NOMO-1 (cell line): Measurements from ENCODE around the gene TIMELESS.
"Not testable (repeated sequence)": the region's sequence is repeated elsewhere in the genome, so short reads cannot be mapped to it uniquely, and the experiment has no call there.

Experiments
- DNase-seq, 2 experiments: peaks; one replicate each; lab custom pipeline; 2025; ENCODE audit not compliant: unreplicated experiment in 2 of 2; lab: John Stamatoyannopoulos, UW

The TIMELESS gene

DNA sequence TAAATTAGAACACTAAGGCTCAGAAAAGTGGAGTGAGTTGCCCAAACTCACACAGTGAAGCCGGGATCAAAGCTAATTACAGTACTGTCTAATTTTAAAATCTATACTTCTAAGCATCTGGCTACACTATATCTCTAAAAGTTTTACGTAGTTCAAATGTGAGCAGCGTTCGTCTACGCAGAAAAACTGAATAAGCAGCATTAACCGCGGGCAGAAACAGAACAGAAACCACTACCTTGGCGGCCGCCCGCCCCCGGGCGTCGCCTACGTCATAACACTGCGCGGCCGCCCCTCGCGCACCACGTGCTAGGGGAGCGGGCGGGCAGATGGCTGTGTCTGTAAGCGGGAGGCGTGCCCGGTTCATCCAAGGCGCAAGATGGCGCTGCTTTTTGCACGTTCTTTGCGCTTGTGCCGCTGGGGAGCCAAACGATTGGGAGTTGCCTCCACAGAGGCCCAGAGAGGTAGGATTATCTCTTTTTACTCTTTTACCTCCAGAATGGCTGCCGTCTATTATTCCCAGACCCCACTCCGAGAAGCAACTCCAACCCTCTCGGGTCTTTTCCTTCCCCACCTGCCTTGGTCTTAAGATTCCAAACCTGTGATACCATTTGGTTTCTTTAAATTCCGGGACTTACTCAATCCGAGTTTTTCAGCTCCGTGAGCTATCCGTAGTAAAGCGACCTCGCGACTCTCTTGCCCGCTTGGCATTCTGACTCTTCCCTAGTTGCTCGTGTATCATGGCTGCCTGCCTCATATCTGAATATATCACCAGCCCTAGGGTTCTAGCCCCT, 19.2 kb upstream of the TIMELESS start, which contains the start of gene SPRYD4:
Gene SPRYD4 (plus strand): TSS at position 363 of the 791 bp plus-strand sequence. CDS start 14 bp downstream, at position 377.
- peak; percentile 93 to 98 for DNase-seq

DNA sequence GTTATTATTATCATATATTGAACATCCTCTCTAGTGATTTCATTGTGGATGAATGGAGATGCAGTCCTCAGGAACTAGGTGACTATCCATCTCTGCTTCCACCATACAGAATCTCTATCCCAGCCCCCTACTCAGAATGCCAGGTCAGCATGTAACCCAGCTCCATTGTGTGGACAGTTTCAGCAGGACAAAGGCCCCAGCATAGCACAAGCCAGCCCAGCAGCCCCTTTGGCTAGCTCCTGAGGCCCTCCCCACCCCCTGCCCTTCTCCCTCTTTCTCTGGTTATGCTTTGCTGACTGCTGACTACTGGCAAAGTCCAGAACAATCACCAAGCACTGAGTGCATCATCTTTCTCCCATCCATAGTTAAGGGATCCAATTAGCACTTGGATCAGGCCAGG, 13.3 kb upstream of the TIMELESS start:
- DNase-seq, result no peak

DNA sequence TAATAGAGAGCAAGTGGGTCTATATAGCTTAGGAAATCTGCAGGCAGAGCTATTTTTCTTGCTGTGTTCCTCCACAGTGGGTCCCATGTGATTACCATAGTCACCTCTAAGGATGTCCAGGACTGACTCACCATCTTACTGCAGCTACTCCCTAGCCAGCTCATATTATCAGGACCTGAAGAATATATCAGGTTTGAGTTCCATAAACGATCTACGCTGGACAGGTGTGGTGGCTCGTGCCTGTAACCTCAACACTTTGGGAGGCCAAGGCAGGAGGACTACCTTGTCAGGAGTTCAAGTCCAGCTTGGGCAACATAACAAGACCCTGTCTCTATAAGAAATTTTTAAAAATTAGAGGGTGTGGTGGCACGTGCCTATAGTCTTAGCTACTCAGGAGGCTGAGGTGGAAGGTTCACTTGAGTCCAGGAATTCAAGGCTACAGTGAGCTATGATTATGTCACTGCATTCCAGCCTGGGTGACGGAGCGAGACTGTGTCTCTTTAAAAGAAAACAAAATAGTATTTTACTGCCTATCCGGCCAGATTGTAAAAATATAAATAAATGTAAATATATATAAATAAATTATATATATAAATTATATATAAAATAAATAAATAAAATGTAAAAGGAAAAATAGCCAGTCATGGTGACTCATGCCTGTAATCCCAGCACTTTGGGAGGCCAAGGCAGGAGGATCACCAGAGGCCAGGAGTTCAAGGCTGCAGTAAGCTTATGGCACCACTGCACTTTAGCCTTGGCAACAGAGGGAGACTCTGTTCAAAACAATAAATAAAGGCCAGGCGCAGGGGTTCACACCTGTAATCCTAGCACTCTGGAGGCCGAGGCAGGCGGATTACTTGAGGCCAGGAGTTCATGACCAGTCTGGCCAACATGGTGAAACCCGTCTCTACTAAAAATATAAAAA, 12.3 kb upstream of the TIMELESS start:
- no peak for DNase-seq

DNA sequence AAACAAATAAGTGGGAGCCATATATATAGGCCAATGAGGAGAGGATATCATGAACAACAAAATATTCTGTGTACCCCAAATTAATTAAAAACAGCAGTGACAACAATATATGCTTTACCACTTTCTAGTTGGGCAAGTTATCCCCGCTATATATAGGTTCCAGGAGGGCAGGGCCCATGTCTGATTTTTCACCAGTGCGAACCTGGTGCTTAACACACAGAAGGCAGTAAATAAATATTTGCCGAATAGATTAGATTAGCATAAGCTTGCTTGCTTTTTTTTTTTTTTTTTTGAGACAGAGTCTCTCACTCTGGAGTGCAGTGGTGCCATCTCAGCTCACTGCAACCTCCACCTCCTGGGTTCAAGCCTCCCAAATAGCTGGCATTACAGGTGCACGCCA, 8.6 kb upstream of the TIMELESS start:
- DNase-seq, result no peak

DNA sequence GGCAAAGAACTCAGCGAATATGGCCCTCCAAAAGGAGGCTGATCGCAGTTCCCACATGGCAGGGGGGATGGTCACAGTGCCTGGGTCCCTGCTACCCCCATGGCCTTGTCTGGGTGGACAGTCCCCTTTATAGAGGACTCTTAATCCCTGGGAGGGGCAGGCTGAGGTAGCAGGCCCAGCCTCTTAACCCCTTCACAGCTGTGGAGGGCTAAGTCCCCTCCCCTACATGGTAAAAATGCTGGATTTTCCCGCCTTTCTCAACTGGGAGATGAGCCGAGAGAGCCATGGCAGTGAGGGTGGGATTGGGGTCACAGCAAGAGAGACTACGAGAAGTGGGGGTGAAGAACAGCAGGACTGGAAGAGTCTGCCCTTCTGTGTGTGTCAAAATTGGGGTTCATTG, 5.3 kb upstream of the TIMELESS start, which contains the start of gene MIP:
Gene MIP (minus strand): TSS at position 101 of the 400 bp plus-strand sequence. CDS start 44 bp downstream, at position 57.
- DNase-seq, result no peak

DNA sequence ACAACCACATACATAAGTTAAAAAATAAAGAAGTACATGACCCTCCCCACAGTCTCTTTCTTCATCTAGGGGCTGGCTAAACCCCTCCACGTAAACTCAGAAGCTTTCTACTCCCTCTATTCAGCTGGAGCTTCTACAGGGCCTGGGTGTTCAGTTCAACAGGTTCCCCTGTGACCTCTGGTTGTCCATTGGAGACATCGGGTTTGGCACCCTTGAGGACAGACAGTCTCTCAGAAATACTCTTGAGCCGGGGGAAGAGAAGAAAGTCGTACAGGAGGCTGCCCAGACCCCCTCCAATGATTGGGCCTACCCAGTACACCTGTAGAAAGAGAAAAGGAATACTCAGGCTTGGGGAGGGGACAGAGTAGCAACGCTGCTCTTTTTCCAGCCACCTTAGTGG, 1.9 kb upstream of the TIMELESS start:
- no peak for DNase-seq

DNA sequence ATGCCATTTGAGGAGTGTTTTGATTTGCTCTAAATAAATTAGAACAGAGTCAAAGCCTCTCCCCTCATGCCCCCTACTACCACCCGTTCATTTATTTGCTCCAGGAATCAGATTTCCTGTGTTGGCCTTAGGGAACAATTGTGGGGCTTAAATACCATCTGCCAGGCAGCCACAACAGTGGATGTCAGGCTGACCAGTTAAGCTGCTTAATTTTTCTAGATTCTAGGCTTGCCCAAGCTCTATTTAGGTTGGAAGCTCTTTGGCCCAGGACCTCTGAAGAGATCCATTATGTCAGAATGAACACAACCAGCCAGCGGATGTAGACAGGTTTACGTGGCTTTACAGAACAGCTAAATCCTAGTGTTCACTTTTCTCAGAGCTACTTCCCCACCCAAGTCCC, 1.0 kb upstream of the TIMELESS start:
- DNase-seq, result no peak

GRCh38 chr12:56449622-56449984, 377 bp upstream of the TIMELESS start:
- no peak for DNase-seq

- not testable (repeated sequence) for DNase-seq
Observed at GRCh38 chr12:56443208-56443607, 6.0 kb downstream of the TIMELESS start.

DNA sequence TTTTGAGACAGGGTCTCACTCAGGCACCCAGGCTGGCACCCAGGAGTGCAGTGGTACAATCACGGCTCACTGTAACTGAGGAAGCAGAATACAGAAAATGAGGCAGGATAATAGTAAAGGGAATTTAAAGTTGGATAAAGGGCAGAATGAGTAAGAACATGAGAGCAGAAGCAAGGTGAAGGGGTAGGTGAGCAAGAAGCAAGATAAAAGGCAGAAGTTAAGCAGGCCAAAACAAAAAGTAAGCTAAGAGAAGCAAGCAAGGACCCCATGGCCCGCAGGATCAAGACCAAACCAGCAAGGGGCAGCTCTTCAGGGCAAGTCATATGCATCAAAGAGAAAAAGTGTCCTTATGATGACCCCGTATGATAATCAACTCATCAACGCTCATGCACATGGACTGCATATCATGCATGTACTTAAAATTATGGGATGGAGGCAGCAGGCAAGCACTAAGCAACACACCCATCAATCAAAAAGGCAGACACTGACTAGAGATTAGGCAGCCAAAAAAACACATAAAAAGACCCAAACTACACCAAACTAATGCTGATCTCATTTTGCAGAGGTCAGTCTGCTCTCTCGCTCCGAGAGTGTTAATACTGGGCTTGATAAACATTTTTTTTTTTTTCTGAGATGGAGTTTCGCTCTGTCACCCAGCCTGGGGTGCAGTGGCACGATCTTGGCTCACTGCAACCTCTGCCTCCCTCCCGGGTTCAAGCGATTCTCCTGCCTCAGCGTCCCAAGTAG, 11.6 kb downstream of the TIMELESS start:
- no peak for DNase-seq

DNA sequence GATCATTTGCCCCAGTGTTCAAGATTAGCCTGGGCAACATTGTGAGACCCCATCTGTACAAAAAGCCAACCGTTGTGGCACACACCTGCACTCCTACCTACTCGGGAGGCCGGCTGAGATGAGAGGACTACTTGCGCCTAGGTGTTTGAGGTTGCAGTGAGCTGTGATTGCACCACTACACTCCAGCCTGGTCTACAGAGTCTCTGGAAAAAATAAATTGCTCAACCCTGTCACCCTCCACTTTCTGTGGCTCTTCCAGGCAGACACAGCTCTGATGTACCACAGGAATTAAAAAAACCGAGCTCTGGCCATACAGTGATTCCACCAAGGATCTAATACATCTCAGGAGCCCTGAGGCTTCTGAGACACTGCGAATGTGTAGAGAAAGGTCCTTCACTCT, 14.4 kb downstream of the TIMELESS start:
- no peak for DNase-seq

DNA sequence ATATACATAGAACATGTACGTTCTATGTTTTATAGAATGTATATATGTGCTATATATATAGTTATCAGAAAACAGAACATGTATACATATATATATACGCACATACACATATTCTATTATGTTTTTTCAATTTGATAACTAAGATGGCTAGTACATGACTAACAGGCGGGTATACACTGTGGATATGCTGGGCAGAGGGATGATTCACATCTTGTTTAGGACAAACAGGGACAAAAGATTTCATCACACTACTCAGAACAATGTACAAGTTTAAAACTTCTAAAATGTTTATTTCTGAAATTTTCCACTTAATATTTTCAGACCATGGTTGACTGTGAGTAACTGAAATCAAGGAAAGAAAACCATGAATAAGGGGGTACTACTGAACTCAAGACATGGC, 17.4 kb downstream of the TIMELESS start:
- DNase-seq, result no peak

- DNase-seq, result no peak
Observed at GRCh38 chr12:56431288-56431687, 17.9 kb downstream of the TIMELESS start.

DNA sequence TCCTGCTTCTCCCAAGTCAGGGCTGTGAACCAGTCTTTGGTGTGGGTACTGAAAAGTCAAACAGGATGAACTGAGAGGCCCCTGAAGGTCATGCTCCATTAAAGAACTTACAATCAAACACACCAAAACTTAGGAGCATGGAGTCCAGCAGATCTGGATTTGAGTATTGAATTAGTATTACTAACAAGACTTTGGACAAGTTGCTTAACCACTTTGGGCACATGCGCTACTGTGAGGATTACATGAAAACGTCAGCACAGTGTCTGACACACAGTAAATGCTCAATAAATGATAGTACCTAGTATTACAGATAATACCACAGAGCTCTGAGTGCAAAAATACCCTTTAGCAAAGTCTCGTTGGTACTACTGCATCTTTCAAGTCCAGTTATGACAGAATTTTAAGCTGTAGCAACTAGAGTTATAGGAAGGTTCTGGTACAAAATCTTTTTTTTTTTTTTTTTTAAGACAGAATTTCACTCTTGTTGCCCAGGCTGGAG, 23.2 kb downstream of the TIMELESS start:
- DNase-seq, result no peak

GRCh38 chr12:56425193-56425592, 24.0 kb downstream of the TIMELESS start:
- DNase-seq, result no peak

DNA sequence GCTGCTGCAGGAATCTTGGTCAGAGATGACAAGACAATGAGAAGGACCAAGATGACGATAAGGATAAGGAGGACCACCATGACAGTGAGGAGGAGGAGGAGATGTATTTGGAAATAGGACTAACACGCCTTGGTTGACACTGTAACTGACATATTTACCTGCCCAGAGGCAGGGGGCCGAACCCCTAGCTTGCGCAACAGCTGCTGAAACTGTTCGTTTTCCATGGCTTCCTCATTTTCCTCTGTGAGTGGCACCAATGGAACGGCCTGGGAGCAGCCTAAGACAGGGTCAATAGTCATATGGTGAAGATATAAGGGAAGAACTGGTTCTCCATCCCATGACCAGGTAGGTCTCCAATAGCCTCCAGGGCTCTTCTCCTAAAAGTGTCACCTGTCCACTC, 28.8 kb downstream of the TIMELESS start:
- DNase-seq, result no peak

DNA sequence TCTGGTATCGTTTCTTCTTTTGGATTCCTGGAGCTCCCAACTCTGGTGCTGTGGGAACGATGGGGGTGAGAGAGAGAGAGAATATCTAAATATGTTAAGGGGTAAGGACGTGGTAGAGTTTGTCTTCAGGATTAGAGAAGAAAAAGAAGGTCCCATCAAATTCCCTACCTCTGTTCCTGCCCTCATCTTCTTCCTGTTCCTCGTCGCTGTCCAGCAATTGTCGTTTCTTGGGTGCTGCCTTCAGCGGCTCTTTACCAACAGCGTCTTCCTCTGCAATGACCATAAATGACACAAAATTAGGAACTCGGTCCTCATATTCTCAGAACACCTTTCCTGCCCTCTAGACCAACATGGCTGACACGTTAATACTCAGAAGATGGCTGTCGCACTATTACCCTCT, 31.5 kb downstream of the TIMELESS start:
- DNase-seq, result no peak

DNA sequence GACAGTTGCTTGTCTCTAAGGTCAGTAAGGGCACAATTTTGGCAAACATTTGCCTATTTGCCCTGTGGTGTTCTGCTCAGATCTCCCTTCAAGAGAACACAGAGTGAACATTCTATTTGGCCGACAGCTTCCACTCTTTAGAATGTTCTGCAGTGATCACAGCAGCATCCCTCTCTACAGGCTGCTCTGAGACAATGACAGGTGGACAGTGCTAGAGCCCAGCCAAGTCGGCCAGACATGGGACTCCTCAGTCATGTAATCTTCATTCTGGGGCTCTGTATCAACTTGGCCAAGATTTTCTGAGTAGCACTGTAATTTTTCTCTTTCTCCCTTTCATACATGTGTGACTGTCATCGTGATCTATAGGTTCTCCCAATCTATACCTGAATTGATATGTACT, 34.8 kb downstream of the TIMELESS start:
- DNase-seq, result no peak

GRCh38 chr12:56413392-56413791, 35.8 kb downstream of the TIMELESS start:
- no peak for DNase-seq

DNA sequence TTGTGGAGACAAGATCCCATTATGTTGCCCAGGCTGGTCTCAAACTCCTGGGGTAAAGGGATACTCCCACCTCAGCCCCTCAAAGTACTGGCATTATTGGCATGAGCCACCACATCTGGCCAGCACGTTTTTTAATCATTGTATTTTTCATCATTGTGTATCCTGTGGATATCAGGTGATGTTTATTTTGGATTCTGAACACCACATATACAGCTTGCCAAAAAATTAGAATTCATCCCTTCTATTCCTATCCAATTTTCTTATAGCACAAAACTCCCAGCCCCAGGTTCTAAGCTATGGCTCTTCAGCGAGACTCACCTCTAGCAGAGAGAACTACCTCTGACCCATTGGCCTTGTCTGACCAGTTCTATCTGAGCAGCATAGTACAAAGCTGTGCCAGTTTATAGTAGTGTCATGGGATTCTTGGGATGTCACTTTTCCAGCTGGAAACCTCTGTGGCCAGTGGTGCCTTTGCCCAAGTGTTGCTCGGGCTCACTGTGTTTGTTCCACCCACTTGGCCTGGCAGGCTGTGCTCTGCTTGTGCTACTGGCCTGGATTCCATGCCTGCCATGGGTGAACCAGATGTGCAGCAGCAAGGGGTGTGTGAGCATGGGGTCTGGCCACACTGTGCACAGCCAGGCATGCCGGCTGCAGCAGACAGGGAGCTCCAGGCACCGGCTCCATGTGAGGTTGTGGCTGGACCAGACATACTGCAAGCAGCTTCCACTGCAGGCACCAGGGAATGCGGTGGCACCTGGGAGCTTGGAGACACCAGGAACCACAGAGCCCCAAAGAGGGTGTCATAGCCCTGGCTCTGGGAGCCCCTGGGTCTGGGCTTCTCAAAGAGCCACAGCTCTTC, 37.2 kb downstream of the TIMELESS start:
- no peak for DNase-seq
